Hematopoietic multipotent progenitor cell treated with erythropoietin and hydrocortisone succinate and interleukin-3 and kit ligand, for 8 days (in vitro differentiated cells): ENCODE measurements around the gene SGIP1.
A peak's percentile ranks its signal among the peaks of the same experiment; 100 is the strongest.
"Not testable (repeated sequence)": the region's sequence is repeated elsewhere in the genome, so short reads cannot be mapped to it uniquely, and the experiment has no call there.

Experiments used
- DNase-seq: peaks from one replicate; pipeline ENCODE4 v3.0.0-alpha.2; 2015

SGIP1 gene

DNA sequence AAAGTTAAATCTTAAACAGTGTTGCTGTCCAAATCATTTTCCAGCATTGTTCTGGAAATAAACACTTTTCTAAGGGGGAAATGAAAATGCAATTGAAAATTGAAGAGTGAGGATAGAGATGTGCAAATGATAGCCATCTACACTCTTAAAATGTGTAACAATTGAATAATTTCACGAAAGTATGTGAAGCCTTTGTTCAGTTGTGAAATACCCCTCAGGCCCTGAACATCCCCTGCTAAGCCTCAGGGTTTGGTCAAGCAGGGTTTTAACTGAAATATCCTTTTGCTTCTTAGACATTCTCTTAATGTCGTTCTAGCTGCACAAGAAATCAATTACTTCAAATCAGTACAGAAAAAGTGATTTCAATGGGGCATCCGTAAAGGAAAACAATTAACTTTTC is 152.5 kb downstream of the SGIP1 start:
- no peak for DNase-seq

DNA sequence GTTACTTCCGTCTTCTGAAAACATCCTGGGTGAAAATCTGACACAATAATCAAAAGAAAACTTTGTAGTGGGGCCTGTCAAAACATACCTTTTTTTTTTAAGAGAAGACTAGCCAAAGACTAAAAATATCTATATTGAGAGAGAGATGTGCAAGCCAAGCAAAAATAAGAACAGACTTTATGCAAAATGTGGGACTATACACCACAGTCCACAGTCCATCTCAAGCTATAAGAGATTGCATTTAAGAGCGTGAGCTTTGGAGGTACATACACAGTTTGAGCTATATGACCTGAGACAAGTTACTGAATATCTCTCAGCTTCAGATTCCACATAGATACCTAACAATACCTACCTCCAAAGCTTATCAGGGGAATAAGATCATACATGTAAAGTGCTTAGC is 153.4 kb downstream of the SGIP1 start:
- DNase-seq = no peak

GRCh38 chr1:66690666-66691381 is 156.9 kb downstream of the SGIP1 start:
- DNase-seq = no peak

DNA sequence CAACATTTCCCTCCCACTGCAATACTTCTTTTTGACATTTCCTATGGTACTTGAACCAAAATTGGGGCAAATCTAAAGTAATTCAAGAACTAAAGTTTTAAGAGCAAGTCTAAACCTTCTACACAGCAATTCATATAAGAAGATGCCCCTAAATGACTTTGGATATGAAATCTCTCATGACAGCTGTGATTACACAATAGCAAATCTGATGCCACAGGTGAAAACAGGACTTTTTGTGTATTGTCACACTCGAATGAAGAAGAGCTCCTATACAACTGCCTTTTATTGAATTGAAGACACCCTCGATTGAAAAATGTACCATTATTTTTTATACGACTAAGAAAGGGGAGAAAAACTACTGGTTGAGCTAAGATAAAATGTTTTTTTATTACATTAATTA is 158.7 kb downstream of the SGIP1 start:
- no peak for DNase-seq

DNA sequence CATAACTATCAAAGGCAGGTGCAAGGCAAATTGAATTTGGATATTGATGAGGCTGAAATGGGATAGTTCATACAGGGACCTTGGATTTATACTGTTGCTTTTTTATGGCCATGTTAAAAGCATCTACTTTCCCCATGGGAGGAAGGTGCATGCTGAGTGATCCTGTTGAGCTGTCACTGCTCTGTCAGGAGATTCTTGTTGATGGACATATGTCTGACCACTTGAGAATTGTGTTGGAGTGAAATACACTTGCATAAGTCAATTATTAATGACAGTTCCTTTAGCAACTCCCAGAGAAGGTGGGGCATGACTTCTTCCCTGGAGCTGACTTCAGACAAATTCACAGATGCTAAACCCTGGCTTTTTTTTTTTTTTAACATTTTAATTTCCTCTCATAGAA is 159.9 kb downstream of the SGIP1 start:
- DNase-seq = no peak

GRCh38 chr1:66695116-66695515 is 161.2 kb downstream of the SGIP1 start:
- DNase-seq = no peak

DNA sequence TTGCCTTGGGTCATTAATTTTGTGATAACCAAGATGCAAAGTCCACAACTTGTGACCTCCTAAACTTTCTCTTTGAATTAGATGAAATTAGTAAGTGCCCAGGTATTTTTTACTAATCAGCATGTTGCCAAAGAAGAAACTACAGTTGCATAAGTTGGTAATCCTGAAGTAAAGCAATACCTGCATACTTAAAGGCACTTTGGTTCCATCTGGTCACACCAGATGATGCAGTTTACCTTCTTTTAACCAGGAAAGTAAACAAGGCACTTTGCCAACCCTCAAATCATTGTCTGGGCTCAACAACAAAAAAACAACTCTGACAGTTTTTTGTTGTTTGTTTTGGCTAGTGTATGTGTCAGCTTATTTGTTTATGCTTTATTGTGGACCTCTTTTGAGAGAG is 162.8 kb downstream of the SGIP1 start:
- DNase-seq = no peak

GRCh38 chr1:66699213-66699612 is 165.3 kb downstream of the SGIP1 start:
- no peak for DNase-seq

GRCh38 chr1:66704177-66704875 is 170.4 kb downstream of the SGIP1 start:
- no peak for DNase-seq

DNA sequence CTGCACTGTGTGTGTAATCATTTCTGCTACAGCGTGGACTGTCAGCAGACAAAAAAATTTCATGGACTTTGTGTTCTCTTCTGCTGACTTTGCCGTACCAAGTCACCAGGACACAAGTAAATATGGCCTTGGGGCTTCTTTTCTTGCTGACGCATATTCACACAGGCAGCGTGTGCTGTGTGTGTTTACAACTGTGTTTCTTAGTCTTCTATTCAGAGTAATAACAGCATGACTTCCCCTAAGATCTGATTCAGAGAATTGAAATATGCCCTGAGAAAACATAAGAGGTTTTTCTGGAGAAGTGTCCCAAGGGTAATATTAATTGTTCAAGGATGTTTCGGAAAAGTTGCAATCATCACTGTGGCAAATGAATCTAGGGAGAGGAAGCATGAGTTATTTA is 171.2 kb downstream of the SGIP1 start:
- DNase-seq = no peak

- DNase-seq = no peak
Measured at GRCh38 chr1:66711420-66711819, 177.5 kb downstream of the SGIP1 start.

GRCh38 chr1:66712839-66713238 is 178.9 kb downstream of the SGIP1 start:
- no peak for DNase-seq

DNA sequence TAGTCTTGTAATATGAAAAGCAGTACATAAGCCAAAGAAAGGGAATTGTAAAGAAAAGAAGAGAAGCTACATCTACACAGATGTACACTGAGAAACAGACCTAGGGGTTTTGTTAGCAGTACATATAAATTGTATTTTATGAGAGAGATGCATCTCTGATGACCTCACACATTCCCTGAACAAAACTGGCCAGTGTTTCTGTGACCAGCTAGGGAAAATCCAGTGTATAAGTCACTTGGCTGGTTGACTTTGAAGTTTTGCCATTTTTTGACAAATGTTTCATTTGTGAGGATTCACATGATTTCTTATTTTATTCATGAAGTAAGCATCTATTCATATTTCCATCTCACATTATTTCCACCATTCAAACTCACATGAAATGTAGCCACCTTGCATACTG is 190.0 kb downstream of the SGIP1 start:
- DNase-seq = no peak

- peak; percentile 73 for DNase-seq
Measured at GRCh38 chr1:66725885-66726665, 192.1 kb downstream of the SGIP1 start.

DNA sequence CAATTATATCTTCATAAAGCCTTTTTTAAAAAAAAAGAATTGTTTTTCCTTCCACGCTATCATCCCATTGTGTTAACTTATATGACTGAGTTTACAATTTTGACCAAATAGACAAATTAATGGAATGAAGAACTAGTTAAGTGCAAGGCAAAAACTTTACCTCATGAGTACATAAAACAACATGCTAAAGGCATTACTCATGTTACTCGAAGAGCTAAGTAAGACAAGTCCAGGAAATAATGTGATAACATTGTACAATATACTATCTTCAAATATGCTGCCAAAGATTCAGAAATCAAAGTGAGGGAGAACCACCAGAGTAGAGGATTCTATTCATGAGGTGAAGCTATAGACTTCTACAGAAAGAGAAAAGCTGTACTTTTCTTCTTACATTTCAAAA is 194.1 kb downstream of the SGIP1 start:
- DNase-seq = no peak

GRCh38 chr1:66728716-66729115 is 194.8 kb downstream of the SGIP1 start:
- DNase-seq = not testable (repeated sequence)

DNA sequence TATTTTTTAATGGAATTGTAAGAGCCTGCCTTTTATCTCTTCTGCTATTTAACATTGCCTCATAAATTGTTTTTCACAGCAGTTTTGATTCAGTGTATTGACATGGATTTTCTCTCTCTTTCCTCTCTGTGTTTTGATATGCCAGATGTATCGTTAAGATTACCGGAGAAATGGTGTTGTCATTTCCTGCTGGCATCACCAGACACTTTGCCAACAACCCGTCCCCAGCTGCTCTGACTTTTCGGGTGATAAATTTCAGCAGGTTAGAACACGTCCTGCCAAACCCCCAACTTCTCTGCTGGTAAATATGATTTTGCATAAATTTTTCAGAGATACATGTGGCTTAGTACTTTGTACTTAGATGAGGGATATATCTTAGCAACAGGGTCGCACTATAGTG is 195.2 kb downstream of the SGIP1 start:
- DNase-seq = peak; percentile 74

- DNase-seq = no peak
Measured at GRCh38 chr1:66729523-66729922, 195.6 kb downstream of the SGIP1 start.

- DNase-seq = no peak
Measured at GRCh38 chr1:66730462-66730861, 196.5 kb downstream of the SGIP1 start.

GRCh38 chr1:66731170-66731865 is 197.4 kb downstream of the SGIP1 start:
- DNase-seq = no peak

- DNase-seq = no peak
Measured at GRCh38 chr1:66732407-66733166, 198.6 kb downstream of the SGIP1 start.

DNA sequence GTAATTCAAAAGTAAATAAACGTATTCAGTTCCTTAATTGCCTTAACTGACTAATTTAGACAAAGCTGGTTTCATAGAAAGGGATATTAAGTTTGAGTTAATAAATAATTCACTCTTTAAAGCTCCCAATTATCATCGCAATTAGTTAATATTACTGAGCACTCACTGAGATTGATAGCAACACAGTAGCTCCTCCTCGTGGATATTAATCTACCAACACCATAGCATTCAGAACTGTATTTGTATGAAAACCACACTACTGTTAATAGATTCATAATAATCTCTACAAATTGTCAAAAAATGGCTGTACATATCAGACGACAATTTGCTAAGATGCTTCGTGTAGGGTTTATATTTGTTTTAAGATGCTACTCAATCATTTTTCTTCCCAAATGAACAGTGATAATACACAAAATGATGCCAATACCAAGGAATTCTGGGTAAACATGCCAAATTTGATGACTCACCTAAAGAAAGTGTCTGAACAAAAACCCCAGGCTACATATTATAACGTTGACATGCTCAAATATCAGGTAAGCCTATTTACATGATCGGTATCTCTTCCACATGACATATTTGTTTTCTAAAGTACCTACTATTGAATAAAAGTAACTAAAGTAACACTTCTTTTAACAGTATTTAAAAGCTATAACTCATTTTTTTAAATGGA is 199.5 kb downstream of the SGIP1 start:
- peak; percentile 16 for DNase-seq
